ENCODE data around the gene RAX2. TPM values are rescaled to one million over a fixed set of nuclear protein-coding genes. Genes with fewer than 3 reads are reported as not detected.

RAX2 gene
- total and polyA plus RNA-seq, 2 of the 13 experiments (the other 11 are each of a cell fraction or from before 2014, with no cell fraction given) = not detected

DNA sequence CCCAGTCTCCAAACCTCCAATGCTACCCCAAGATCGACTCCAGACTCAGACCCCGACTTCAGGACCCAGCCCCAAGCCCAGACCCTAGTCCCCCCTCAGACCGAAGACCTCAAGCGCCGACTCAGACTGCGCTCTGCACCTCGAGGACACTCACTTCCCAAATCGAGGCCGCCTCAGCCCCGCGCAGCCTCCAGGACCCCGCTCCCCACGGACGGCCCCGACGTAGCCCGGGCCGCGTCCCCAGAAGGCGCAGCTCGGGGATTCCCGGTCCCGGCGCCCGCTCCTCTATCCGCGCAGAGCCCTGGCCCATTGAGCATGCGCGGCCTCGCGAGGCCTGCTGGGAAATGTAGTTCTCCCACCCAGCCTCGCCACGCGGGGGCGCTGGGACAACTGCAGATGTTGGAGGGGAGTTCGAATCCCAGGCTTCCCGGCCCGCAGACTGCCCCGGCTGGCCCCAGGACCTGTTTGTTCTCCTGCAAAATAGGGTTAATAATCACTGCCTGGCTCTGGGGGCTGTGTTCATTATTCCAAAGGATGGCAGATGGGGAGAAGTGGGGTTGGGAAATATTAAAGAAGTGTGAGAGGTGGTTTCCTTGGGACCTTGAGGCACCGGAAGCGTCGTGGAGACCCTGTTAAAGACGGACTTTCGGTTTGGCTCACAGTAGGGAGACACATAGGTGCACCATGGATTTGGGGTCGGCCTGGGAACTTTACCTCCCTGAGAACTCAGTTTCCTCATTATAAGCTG lies 10.5 kb downstream of the RAX2 start, which contains the start of gene APBA3 (continued):
- TF ChIP-seq, protein P1, sequence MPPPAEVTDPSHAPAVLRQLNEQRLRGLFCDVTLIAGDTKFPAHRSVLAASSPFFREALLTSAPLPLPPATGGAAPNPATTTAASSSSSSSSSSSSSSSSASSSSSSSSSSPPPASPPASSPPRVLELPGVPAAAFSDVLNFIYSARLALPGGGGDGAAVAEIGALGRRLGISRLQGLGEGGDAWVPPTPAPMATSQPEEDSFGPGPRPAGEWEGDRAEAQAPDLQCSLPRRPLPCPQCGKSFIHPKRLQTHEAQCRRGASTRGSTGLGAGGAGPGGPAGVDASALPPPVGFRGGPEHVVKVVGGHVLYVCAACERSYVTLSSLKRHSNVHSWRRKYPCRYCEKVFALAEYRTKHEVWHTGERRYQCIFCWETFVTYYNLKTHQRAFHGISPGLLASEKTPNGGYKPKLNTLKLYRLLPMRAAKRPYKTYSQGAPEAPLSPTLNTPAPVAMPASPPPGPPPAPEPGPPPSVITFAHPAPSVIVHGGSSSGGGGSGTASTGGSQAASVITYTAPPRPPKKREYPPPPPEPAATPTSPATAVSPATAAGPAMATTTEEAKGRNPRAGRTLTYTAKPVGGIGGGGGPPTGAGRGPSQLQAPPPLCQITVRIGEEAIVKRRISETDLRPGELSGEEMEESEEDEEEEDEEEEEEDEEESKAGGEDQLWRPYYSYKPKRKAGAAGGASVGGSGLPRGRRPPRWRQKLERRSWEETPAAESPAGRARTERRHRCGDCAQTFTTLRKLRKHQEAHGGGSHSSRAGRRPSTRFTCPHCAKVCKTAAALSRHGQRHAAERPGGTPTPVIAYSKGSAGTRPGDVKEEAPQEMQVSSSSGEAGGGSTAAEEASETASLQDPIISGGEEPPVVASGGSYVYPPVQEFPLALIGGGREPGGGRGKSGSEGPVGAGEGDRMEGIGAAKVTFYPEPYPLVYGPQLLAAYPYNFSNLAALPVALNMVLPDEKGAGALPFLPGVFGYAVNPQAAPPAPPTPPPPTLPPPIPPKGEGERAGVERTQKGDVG (CRISPR knock-in tag; IDR thresholded peaks at IDR 0.05; ENCODE audit: borderline replicate concordance) = no peak
- TF ChIP-seq ZNF124 (CRISPR knock-in tag; IDR thresholded peaks at IDR 0.05) = no peak; the same call in 1 of the 2 replicates
- no peak for TF ChIP-seq MEF2D (CRISPR knock-in tag; IDR thresholded peaks at IDR 0.05)
- TF ChIP-seq SMARCE1 (IDR thresholded peaks at IDR 0.05; ENCODE audit: borderline replicate concordance) = no peak
- peak; percentile 88; the same call in 1 of the 2 replicates for TF ChIP-seq NFKB2 (CRISPR knock-in tag; IDR thresholded peaks at IDR 0.05; ENCODE audit: borderline replicate concordance)
- TF ChIP-seq, protein P2, sequence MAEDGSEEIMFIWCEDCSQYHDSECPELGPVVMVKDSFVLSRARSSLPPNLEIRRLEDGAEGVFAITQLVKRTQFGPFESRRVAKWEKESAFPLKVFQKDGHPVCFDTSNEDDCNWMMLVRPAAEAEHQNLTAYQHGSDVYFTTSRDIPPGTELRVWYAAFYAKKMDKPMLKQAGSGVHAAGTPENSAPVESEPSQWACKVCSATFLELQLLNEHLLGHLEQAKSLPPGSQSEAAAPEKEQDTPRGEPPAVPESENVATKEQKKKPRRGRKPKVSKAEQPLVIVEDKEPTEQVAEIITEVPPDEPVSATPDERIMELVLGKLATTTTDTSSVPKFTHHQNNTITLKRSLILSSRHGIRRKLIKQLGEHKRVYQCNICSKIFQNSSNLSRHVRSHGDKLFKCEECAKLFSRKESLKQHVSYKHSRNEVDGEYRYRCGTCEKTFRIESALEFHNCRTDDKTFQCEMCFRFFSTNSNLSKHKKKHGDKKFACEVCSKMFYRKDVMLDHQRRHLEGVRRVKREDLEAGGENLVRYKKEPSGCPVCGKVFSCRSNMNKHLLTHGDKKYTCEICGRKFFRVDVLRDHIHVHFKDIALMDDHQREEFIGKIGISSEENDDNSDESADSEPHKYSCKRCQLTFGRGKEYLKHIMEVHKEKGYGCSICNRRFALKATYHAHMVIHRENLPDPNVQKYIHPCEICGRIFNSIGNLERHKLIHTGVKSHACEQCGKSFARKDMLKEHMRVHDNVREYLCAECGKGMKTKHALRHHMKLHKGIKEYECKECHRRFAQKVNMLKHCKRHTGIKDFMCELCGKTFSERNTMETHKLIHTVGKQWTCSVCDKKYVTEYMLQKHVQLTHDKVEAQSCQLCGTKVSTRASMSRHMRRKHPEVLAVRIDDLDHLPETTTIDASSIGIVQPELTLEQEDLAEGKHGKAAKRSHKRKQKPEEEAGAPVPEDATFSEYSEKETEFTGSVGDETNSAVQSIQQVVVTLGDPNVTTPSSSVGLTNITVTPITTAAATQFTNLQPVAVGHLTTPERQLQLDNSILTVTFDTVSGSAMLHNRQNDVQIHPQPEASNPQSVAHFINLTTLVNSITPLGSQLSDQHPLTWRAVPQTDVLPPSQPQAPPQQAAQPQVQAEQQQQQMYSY (CRISPR knock-in tag; IDR thresholded peaks at IDR 0.05) = peak; percentile 61; the same call in 1 of the 2 replicates
- TF ChIP-seq, protein P3, sequence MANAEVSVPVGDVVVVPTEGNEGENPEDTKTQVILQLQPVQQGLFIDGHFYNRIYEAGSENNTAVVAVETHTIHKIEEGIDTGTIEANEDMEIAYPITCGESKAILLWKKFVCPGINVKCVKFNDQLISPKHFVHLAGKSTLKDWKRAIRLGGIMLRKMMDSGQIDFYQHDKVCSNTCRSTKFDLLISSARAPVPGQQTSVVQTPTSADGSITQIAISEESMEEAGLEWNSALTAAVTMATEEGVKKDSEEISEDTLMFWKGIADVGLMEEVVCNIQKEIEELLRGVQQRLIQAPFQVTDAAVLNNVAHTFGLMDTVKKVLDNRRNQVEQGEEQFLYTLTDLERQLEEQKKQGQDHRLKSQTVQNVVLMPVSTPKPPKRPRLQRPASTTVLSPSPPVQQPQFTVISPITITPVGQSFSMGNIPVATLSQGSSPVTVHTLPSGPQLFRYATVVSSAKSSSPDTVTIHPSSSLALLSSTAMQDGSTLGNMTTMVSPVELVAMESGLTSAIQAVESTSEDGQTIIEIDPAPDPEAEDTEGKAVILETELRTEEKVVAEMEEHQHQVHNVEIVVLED (CRISPR knock-in tag; IDR thresholded peaks at IDR 0.05; ENCODE audit: borderline replicate concordance) = peak; percentile 85; the same call in 1 of the 2 replicates
- TF ChIP-seq, protein P4, sequence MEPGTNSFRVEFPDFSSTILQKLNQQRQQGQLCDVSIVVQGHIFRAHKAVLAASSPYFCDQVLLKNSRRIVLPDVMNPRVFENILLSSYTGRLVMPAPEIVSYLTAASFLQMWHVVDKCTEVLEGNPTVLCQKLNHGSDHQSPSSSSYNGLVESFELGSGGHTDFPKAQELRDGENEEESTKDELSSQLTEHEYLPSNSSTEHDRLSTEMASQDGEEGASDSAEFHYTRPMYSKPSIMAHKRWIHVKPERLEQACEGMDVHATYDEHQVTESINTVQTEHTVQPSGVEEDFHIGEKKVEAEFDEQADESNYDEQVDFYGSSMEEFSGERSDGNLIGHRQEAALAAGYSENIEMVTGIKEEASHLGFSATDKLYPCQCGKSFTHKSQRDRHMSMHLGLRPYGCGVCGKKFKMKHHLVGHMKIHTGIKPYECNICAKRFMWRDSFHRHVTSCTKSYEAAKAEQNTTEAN (CRISPR knock-in tag; conservative IDR thresholded peaks at IDR 0.05) = no peak
- no peak for TF ChIP-seq ZNF790 (CRISPR knock-in tag; IDR thresholded peaks at IDR 0.05; ENCODE audit: borderline replicate concordance)
- no peak for TF ChIP-seq ZNF282 (IDR thresholded peaks at IDR 0.05; ENCODE audit: partially characterized antibody)
- peak; percentile 58; the same call in 1 of the 2 replicates for TF ChIP-seq ZNF766 (CRISPR knock-in tag; IDR thresholded peaks at IDR 0.05; ENCODE audit: borderline replicate concordance)
- no peak for TF ChIP-seq HHEX (CRISPR knock-in tag; IDR thresholded peaks at IDR 0.05)
- TF ChIP-seq KAT8 (CRISPR knock-in tag; IDR thresholded peaks at IDR 0.05) = peak; percentile 88
- no peak for TF ChIP-seq ZNF557 (CRISPR knock-in tag; IDR thresholded peaks at IDR 0.05)
- peak; percentile 28; the same call in 1 of the 2 replicates for TF ChIP-seq ZNF598 (CRISPR knock-in tag; IDR thresholded peaks at IDR 0.05; ENCODE audit: borderline replicate concordance)
- TF ChIP-seq AGO1 (IDR thresholded peaks at IDR 0.05; ENCODE audit: low read depth, low read length, poor library complexity, severe bottlenecking) = peak; percentile 85
- TF ChIP-seq CENPX (CRISPR knock-in tag; IDR thresholded peaks at IDR 0.05) = no peak
